Activated CD4-positive, CD25-positive, alpha-beta regulatory T cell treated with anti-CD3 and anti-CD28 coated beads, Interleukin-2, amount 50 U/mL, for 72 hours (primary cell): ENCODE measurements around the gene SMC6.

Experiments used
- DNase-seq: peaks from one replicate; pipeline ENCODE4 v3.0.0; 2021

The SMC6 gene

DNA sequence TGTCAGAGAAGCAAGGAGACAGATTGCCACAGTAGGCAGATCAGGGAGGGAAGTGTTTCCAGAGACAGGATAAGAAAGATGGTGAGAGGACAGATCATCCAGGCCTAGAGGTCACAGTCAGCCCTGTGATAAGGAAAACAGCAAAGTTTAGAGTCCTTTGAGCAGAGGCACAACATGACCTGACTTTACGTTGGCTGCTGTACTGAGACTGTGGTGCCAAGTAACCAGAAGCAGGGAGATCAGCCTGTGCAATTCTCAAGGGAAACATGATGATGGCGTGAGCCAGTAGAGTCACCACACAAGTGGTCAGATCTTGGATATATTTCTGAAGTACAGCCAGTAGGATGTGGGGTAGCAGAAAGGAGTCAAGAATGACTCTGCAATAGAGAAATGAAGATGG is 43.7 kb downstream of the SMC6 start:
- DNase-seq = no peak

DNA sequence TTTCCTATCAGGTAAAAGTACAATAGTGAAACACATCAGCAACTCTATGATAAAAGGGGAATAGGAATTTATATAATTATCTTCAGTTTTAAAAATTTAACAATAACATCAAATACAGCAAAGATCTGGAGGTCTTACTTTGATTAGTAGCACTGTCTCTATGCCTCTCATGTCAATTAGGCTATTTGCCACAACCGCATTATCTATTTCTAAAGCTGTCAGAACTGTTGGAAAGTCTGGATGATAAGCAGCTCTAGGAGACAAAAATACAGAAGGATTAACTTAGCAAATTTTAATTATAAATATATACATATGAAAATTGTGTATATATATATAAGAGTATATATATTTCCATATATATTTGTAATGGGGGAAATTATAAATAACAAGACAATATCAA is 45.1 kb downstream of the SMC6 start:
- DNase-seq = no peak

DNA sequence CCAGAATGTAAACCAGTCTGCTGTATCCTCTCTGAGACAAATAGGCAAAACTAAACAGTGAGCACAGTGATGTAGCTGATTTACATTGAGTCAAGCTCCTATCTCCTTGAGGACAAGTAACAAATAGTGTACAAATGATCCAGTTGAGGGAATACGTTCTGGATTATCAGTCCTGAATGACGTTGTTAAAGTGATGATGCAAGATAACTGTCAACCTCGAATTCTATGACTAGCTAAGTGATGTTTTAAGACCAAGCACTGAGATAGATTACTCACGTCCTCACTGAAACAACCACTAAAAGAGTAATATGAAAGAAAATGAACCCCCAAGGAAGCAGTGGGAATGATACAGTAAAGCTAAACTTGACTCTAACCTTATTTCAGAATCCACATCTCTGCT is 46.8 kb downstream of the SMC6 start:
- no peak for DNase-seq

DNA sequence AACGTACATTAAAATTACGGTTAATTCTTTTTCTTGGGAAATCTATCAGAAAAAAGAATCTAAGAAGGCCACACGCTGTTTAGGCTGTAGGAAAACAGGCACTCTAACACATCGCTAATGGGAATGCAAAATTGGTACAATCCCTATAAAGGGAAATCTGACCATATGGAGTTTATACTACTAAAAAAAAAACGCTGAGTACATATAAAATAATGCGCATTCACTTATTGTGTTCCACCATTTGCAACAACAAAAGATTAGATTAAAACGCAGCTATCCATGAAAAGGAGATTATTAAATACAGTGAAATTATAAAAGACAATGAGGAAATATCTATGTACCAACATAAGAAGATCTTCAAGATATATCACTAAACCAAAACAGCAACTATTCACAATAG is 62.8 kb downstream of the SMC6 start:
- DNase-seq = no peak

DNA sequence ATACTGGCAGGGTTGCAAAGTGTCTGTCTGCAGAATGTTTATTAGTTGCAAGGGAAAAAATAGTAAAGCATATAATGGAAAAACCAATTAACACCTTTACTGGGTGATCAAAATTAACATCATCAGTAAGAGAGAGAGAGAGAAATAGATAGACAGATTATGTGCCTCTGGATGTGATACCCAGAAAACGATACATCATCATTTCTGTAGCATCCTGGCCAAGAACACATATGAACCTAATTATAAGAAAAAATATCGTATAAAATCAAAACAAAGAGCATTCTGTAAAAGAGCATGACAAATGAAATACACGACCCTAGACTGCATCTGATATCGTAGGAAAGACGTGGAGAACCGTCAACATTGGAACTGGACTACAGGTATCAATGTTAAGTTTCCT is 64.6 kb downstream of the SMC6 start:
- no peak for DNase-seq

DNA sequence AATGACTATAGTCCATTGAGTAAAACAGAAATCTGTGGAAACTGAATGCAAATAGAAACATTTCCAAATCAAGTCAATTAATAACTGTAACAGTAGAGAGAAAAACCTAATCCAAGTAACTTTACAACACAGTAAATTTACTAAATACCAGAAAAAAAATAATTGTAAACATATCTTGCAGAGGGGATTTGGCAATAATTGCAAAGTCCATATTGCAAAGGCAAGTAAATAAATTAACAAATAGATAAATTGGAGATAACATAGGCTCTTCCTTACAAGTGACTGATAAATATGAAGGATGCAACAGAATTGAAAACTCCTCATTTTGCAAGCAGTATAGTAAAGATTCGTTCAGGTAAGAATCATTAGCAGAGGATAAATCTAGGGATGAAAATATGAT is 65.0 kb downstream of the SMC6 start:
- DNase-seq = no peak

DNA sequence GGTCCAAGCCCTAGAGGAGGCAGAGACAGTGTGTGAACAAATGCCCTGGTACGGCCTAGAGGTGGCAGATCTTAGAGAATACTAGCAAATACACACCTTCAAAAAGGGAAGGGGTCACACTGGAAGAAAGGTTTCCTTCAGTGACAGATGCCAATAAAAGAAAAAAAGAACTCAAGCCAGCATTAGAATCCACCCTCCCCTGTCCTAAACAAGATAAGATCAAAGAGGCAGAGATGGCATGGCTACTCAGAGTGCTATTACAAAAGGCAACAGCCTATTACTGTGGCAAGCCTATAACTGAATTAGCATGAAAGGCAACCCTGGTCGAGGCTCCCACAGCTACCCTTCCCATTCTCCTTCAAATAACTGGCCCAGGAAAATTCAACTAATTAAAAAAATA is 69.6 kb downstream of the SMC6 start:
- no peak for DNase-seq

DNA sequence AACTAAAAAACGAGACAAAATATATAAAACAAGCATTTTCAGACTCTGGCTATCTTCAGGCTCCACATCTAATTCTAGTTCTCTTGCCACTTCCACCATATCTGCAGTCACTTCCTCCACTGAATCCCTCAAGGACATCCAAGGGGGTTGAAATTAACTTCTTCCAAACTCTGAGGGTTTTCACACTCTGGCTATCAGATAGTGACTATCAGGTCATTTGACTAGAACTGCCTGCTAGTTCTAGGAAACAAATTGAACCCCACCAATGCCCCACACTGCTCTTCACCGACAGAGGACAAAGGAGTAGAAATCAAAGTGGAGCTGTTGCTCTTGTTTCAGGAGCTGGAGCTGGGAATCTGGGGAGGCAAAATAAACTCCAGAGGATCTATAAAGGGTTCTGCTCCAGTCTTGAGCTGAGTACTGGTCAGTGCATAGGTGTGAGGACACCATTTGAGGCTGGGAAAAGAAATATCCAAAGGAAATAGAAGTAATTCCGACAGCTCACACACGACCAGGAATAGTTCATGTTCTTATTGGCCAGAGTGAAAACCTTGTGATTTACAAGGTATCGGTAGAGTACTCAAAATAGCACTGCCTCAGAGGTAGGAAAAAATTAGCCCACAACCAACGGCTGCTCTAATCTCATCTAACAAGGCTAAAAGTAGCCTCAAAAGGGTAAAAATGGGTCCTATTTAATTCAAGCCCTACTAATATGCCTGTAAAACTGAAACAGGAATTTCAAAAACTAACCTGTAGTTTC is 71.3 kb downstream of the SMC6 start:
- no peak for DNase-seq

DNA sequence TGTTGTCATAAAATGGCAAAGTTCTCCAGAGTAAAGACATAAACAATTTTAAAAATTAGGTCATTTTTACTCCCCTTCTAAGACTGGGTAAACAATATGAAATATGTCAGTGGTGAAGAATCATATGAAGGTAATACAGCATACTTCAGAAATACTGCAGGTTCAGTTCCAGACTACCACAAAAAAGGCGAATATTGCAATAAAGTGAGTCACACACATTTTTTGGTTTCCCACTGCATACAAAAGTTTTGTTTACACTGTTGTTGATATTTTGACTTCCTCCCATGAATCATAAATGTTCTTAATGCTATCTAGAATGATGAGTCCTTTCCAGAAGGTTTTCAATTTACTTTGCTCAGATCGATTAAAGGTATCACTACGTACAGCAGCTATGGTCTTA is 73.5 kb downstream of the SMC6 start:
- no peak for DNase-seq

DNA sequence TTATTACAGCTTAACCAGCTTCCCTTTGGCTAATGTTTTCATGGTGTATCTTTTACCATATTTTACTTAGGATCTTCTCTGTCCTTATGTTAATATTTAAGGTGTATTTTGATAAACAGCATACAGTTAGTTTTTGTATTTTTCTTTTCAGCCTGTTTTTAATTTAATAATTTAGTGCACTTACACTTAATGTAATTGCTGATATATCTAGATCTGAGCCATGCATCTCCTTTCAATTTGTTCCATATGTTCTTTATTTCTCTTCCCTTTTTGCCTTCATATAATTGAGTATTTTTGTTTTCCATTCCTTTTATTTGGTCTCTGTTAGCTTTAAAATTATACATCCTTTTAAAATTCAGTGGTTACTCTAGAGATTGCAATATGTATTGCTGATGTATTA is 78.8 kb downstream of the SMC6 start:
- DNase-seq = no peak

DNA sequence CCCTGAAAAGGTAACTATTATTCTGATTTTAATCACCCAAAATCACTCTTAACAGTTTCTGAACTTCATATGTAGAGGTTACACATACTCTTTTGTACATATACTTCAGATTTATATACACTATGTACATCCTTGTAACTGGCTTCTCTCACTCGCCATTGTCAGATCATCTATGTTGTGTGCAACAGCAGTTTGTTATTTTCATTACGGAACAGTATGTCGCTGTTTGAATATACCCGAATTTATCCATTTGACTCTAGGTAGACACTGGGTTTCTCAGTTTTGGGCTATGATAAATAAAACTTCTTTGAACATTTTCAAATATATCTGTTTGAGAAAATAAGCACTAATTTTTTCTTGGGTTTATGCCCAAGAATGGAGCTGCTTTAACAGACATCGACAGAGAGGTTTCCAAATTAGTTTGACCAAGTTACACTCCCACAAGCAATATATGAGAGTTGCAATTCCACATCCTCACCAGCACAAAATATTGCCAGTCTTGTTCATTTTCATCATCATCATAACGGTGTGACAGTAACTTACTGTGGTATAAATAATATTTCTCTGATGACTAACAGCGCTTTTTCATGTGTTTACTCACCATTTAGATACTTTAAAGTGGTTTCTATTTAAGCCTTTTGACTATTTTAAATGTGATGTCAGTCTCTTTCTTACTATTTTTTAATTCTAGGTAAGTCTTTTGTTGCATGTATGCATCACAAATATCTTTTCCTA is 80.9 kb downstream of the SMC6 start:
- no peak for DNase-seq

DNA sequence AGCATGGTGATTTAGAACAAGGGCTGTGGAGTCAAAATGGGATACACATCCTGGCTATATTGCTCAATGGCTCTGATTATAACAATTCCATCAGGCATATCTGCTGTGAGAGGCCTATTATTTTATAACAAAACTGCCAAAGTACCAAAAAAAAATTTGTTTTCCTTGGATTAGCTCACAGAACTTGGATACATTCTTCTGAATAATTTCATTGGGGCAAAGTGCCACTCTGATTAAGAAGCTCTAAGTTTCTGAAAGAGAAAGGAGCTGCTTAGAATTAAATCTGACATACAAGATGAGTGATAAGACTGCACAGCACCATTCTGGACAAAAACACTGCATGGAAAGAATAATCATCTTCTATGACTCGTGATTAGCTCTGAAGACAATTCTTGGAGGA is 85.7 kb downstream of the SMC6 start:
- no peak for DNase-seq

DNA sequence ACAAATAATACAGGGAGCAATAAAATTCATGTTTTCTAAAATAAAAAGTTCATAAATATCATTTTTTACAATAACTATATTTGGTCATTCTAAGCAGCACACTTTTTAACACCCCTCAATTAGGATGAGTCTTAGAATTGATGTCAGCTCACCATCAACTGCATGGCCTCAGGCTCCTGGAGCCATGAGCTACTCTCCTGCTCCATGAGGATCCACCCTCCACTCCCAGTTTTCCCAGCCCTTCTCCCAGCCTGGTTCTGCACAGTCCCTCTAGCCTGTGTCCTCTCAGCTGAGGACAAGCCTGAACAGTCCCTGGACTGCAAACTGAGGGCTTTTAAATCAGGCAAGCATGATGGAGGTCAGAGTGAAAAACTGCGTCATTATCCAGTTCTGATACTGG is 89.1 kb downstream of the SMC6 start:
- no peak for DNase-seq

DNA sequence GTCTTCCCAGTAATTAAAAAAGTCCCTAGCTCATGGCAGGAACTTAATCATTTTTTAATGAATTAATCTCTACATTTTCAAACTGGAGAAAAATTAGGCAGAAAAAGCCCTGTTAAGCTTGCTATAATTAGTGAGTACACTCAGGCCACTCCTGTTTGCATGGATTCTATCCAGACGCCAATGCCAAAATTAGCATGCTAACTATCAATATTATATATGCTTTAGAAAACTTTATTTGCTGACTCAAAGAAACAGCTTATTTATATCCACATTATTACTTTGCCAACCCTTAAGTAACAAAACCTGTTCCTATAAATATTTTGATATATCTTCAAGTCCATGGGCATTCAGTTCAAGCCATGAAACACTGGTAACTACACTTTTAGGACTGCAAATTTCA is 90.9 kb downstream of the SMC6 start:
- DNase-seq = no peak

DNA sequence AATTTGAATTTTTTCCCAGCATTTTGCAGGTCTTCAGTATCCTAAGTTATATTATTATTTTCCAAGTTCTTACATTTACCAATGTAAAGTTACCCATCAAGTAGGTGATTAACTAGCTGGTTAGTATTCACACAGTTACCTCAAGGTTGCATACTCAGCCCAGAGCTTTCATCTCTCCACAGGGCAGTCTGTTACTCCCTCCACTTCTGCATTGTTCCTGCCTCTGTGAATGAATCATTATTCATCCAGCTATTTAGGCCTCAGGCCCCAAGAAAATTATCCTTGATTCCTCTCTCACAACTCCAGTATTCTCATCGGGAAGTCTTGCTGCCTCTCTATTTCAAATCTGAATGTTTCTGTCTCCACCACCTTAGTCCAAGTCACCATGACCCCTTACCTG is 92.2 kb downstream of the SMC6 start:
- DNase-seq = no peak

DNA sequence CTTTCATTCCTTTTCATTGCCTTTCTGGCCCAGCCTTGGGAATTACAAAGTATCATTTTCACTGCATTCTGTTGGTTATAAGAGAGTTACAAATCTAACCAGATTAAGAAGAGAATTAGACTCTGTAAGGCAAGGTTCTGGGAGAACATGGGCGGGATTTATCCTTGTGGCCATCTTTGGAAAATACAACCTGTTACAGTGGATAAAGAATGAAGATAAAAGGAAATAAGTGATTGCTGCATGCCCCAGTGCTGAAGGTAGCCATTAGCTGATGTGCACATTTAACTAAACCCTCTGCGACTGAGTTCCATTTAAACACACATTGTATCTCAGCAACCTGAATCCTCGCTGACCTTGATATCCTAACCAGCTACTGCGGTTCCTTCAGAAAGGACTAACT is 93.4 kb downstream of the SMC6 start:
- no peak for DNase-seq

DNA sequence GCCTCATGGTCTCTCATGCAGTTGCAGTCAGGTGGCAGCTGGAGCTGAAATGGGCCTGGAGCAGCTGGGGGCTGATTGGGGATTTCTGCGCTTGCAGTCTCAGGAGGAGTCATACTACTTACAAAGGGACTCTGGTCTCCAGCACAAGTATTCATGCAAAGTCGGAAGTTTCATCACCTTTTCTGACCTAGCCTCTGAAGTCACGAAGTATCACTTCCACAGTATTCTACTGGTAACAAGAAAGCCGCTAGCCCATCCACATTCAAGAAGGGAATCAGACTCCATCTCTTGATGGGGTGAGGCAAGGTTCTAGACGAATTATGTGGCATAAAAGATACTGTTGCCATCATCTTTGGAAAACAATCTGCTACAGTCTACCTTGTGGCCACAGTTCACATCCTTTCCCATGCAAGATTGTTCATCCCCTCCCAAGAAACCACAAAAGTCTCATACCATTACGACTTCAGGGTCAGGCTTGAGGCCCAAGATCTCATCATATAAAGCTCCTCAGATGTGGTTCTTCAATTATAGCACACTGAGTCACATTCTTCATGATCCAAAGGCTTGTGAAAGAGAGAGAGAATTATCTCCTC is 95.3 kb downstream of the SMC6 start:
- DNase-seq = no peak

DNA sequence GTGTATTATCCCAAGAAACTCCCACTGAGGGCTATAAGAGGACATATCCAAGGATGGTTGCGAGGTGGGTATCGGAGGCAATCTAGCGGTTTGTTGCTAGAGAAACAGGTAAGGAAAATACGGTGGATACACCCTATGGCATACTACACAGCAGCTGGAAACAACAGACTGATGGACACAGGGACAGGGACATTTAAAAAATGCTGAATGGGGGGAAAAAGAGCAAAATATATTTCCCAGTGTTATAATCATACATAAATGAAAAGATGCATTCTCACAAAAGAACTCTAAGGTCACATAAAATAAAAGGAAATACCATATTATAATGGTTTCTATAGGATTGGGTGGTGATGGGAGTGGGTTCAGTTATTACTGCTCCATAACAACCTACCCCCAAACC is 95.9 kb downstream of the SMC6 start:
- no peak for DNase-seq

DNA sequence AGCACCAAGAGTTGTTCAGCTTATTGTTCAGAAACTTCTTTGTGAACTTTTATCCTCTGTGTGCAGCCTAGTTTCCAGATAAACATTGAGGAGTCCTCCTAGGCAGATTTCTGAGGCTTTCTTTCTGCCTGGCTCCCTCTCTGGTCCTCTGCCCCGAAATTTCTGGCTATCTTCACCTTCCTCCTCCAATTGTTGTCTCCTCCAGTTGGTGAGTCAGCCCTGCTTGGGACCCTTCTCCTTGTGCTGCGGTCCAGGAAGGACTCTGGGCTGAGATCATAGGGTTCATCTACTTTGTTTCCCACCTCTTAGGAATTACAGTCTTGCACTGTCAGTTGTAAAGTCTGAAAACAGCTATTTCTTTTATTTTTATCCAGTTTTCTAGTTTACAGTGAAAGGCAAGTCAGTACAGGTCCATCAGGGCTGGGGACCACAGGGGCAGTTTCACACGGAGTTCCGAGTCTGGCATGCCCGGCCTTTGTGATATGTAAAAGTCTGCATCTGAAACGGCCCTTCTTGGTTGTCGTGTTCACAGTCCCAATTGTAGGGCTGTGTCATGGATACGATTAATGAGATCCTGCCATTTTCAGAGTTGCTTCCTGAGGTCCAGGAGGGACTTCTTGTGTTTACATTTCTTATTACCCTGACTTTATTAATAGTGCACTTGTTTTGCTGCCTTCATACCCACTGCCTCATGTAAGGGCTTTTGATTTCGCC is 100.8 kb downstream of the SMC6 start:
- DNase-seq = no peak

DNA sequence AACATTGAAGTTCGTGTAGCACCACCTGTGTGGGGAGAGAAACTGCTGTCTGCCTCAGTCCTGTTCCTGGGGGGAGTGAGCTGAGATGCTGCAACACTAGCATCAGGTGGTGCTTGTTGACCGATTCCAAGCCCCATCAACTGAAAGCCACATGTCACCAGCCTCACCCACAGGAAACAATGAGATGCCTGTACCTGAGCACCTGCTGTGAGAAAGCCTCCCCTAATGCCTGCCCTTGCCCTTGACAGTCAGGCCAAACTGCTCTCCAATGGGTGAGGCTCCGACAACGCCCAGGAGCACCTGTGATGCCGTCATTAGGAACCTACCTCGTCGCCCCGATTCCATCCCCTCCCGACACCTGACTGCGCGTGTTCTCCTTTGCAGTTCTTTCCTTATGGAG is 104.6 kb downstream of the SMC6 start:
- no peak for DNase-seq

DNA sequence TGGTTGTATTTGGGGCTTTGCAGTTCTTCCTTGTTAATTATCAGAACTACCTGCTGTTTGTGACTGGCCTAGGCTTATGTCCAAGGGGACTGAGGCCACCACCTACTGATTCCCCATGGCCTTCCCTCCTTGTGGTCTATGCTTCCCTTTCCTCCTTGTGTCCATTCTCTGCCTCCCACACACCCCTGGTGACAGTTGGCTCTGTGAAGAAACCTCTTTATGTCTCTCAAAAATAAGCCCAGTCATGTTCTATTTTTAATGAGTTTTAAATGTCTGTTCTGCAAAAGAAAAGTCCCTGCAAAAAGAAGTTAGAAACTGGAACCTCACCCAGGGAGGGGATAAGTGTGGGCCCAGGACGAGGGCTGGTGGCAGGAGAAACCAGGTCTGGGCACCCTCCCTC is 105.0 kb downstream of the SMC6 start:
- DNase-seq = no peak

DNA sequence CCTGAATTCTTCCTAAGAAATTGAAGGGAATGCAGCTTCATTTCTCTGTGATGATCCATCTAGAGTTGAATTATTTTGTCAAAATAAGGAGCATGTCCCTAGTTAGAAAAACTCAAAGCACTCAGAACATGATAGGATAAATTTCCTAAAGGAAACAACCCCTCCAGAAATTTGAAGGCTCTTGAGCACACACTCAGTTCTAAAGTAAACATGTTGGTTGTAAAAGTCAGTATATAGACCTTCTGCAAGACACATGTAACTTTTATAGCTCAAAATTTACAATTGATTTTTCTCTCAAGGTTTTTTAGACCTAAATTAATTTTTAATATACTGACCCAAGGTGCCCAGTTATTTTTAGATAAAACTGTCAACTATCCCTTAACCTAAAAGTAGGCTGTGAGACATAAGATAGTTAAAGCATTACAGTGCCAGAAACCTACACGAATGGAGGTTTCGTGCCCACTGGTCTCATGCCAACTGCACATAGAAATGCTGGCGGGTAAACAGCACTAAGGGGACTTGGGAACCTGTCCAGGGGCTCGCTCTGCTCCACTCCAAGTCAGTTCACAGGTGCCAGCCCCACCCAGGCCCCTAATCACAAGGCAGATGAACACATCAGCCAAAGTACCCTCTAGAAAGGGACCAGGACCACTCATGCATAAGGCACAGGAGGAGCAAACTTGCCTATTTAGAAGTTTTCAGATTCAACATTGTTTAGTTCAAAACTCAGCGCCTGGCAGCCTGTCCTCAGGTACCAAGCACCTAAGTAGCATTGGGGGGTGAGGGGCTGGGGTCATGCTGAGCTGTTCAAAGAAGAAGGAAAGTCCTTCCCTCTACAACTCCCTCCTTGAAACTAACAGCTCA is 106.5 kb downstream of the SMC6 start:
- DNase-seq = no peak

DNA sequence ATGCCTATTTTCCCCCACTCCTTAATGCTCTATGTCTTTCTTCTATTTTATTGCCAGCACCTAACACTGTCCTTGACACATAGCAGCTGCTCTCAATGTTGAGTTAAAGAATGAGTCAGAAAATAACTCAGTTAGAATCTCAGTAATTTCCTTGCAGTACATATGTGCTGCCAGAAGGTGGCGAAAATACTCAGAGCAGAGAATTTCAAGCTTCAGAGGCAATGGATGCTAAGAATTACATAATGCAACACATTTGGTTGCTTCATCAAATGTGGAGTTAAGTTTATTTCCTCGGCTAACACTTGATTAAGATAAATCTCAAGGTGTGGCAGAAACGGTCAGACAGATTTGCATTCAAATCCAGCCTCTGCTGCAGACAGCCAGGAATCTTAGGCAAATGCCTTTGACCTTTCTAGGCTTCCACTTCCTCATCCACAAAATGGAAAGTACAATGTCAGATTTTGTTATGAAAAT is 107.5 kb downstream of the SMC6 start:
- no peak for DNase-seq
